Endothelial cell of umbilical vein (primary cell): ENCODE data around the gene RAB10.

Experiments
- EZH2 ChIP-seq: IDR thresholded peaks from 2 replicates; pipeline ENCODE4 v1.6.1; 2012; ENCODE audit warnings: borderline replicate concordance, low read depth, mild to moderate bottlenecking, moderate library complexity, low read length, inconsistent platforms; ENCODE audit not compliant: severe bottlenecking
- GATA2 ChIP-seq: IDR thresholded peaks from 2 replicates; pipeline ENCODE4 v1.7.0; 2011; ENCODE audit warnings: low read depth, mild to moderate bottlenecking, moderate library complexity, mixed read lengths, low read length; ENCODE audit not compliant: insufficient read length, insufficient read depth
- JUN ChIP-seq: IDR thresholded peaks from 2 replicates; pipeline ENCODE4 v1.6.1; 2011; ENCODE audit warnings: borderline replicate concordance, low read depth; ENCODE audit not compliant: insufficient read length, insufficient read depth
- POLR2A ChIP-seq: IDR thresholded peaks from 2 replicates; pipeline ENCODE4 v1.6.1; 2012; ENCODE audit warnings: low read depth, mild to moderate bottlenecking, control low read depth, low read length
- POLR2AphosphoS5 ChIP-seq: IDR thresholded peaks from 2 replicates; pipeline ENCODE4 v1.6.1; 2012; ENCODE audit warnings: low read depth, mild to moderate bottlenecking, control low read depth, low read length, moderate library complexity; ENCODE audit not compliant: insufficient read depth
- TF ChIP-seq, protein P1 (sequence below), 2 donors: IDR thresholded peaks; 1 replicate in 1 of 2; 2 replicates in 1 of 2; pipeline ENCODE4 v1.5.1; 2011; ENCODE audit warnings: low read length in 2 of 2, mild to moderate bottlenecking in 2 of 2, moderate library complexity in 2 of 2, control low read depth in 1 of 2, inconsistent platforms in 1 of 2, low read depth in 1 of 2; ENCODE audit not compliant: insufficient read depth in 1 of 2; ENCODE audit errors: extremely low read depth in 1 of 2
- TF ChIP-seq, protein P2 (sequence below): IDR thresholded peaks from 2 replicates; pipeline ENCODE4 v1.6.1; 2011; ENCODE audit not compliant: insufficient read depth, insufficient read length

DNA sequence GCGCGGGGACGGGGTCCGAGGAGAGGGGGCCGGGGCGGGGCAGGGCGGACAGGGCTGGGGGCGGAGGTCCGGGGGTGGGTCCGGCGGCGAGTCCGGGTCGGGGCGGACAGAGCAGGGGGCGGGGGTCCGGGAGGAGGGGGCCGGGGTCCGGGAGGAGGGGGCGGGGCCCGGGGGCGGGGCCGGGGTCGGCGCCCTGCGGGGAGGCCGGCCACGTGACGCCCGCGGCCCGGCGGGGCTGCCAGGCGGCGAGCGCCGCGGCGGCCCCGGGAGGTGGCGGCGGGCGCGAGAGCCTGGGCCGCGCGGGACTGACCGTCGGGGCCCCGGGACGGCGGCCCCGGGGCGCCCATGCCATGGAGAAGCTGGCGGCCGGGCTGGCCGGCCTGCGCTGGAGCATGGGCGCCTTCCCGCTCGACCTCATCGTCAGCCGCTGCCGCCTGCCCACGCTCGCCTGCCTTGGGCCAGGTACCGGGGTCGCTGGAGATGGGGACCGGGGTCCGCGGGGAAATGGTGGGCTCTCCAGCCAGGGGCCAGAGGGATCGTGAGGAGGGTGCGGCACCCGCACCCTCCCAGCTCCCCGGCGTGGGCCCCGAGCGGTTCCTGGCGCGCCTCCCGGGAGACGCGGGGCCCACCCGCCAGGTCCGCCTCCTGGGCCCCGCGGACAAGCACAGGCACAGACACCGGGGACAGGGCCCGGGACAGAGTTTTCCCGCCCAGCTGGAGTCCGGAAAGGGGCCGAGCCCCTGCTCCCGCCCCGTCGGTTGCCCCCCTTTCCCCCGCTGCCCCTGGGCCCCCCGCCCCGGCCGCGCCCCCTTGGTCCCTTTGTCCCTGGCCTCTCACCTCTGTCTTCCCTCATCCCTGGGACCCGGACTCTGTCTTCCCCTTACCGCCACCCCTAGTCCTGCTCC lies 139.2 kb downstream of the RAB10 start, which contains the start of gene GAREM2:
- TF ChIP-seq, protein P1, sequence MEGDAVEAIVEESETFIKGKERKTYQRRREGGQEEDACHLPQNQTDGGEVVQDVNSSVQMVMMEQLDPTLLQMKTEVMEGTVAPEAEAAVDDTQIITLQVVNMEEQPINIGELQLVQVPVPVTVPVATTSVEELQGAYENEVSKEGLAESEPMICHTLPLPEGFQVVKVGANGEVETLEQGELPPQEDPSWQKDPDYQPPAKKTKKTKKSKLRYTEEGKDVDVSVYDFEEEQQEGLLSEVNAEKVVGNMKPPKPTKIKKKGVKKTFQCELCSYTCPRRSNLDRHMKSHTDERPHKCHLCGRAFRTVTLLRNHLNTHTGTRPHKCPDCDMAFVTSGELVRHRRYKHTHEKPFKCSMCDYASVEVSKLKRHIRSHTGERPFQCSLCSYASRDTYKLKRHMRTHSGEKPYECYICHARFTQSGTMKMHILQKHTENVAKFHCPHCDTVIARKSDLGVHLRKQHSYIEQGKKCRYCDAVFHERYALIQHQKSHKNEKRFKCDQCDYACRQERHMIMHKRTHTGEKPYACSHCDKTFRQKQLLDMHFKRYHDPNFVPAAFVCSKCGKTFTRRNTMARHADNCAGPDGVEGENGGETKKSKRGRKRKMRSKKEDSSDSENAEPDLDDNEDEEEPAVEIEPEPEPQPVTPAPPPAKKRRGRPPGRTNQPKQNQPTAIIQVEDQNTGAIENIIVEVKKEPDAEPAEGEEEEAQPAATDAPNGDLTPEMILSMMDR (IDR thresholded peaks at IDR 0.05; ENCODE audit: extremely low read depth in 1 of 2, insufficient read depth in 1 of 2, low read depth in 1 of 2, low read length in 2 of 2), result no peak
- no peak for TF ChIP-seq POLR2A
- no peak for TF ChIP-seq GATA2
- peak; percentile 79 for TF ChIP-seq EZH2
- TF ChIP-seq, protein P2, sequence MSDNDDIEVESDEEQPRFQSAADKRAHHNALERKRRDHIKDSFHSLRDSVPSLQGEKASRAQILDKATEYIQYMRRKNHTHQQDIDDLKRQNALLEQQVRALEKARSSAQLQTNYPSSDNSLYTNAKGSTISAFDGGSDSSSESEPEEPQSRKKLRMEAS, result no peak
- TF ChIP-seq POLR2AphosphoS5, result no peak
- no peak for TF ChIP-seq JUN
